Neuronal stem cell (in vitro differentiated cells): ENCODE measurements around the gene PHF21A.

Experiments used
- DNase-seq: peaks from one replicate; pipeline ENCODE4 v3.0.0-alpha.2; 2013; ENCODE audit warnings: low spot score
- H2AFZ ChIP-seq: one replicate; pipeline ENCODE4 v1.6.1; 2013; ENCODE audit warnings: mild to moderate bottlenecking, low read length, inconsistent platforms
- H2AK5ac ChIP-seq: 2 replicates; pipeline ENCODE4 v1.6.1; 2013; ENCODE audit warnings: low read depth, mild to moderate bottlenecking, inconsistent platforms, low read length, moderate library complexity, mixed read lengths
- H2BK120ac ChIP-seq: 2 replicates; pipeline ENCODE4 v1.6.1; 2013; ENCODE audit warnings: low read depth, mild to moderate bottlenecking, inconsistent platforms, low read length, moderate library complexity, mixed read lengths
- H2BK12ac ChIP-seq: one replicate; pipeline ENCODE4 v1.6.1; 2013; ENCODE audit warnings: low read length, inconsistent platforms
- H2BK15ac ChIP-seq: 2 replicates; pipeline ENCODE4 v1.6.1; 2013; ENCODE audit warnings: mild to moderate bottlenecking, low read length, inconsistent platforms, mixed read lengths
- H2BK5ac ChIP-seq: one replicate; pipeline ENCODE4 v1.6.1; 2013; ENCODE audit warnings: inconsistent platforms, mild to moderate bottlenecking, low read length, moderate library complexity
- H3K14ac ChIP-seq: one replicate; pipeline ENCODE4 v1.6.1; 2013; ENCODE audit warnings: low read length, inconsistent platforms
- H3K18ac ChIP-seq: 2 replicates; pipeline ENCODE4 v1.6.1; 2013; ENCODE audit warnings: low read length, inconsistent platforms
- H3K23ac ChIP-seq: 2 replicates; pipeline ENCODE4 v1.6.1; 2013; ENCODE audit warnings: low read depth, mild to moderate bottlenecking, mixed read lengths, low read length, inconsistent platforms; ENCODE audit not compliant: poor library complexity
- H3K27ac ChIP-seq: replicated peaks from 3 replicates; pipeline ENCODE4 v1.5.1; 2013; ENCODE audit warnings: low read length, inconsistent platforms
- H3K27me3 ChIP-seq, 3 experiments: 2 replicates each; pipeline ENCODE4 v1.6.1; 2013; ENCODE audit warnings: low read length in 3 of 3, mild to moderate bottlenecking in 2 of 3, inconsistent platforms in 1 of 3, low read depth in 1 of 3, mixed read lengths in 1 of 3, moderate library complexity in 1 of 3; ENCODE audit not compliant: control insufficient read depth in 3 of 3, insufficient read depth in 3 of 3
- H3K36me3 ChIP-seq, 2 donors: replicated peaks in 1 of 2; 2 replicates each; pipeline ENCODE4 v1.6.1; 2013; ENCODE audit warnings: low read length in 2 of 2; ENCODE audit not compliant: control insufficient read depth in 2 of 2, insufficient read depth in 2 of 2
- H3K4ac ChIP-seq: 2 replicates; pipeline ENCODE4 v1.6.1; 2013; ENCODE audit warnings: inconsistent platforms, mild to moderate bottlenecking, low read length, moderate library complexity
- H3K4me1 ChIP-seq, 2 donors: 1 replicate in 1 of 2; 2 replicates in 1 of 2; pipeline ENCODE4 v1.6.1; 2013; ENCODE audit warnings: low read length in 2 of 2, low read depth in 1 of 2; ENCODE audit not compliant: control insufficient read depth in 2 of 2, insufficient read depth in 1 of 2
- H3K4me2 ChIP-seq: one replicate; pipeline ENCODE4 v1.6.1; 2013; ENCODE audit warnings: mild to moderate bottlenecking, low read length, inconsistent platforms; ENCODE audit not compliant: insufficient read depth, poor library complexity, severe bottlenecking
- H3K4me3 ChIP-seq, 2 donors: 2 replicates each; pipeline ENCODE4 v1.5.1; 2013; ENCODE audit warnings: low read length in 2 of 2, mild to moderate bottlenecking in 2 of 2, inconsistent platforms in 1 of 2, moderate library complexity in 1 of 2
- H3K79me1 ChIP-seq: one replicate; pipeline ENCODE4 v1.6.1; 2013; ENCODE audit warnings: low read depth, mild to moderate bottlenecking, inconsistent platforms, low read length, moderate library complexity
- H3K9ac ChIP-seq: one replicate; pipeline ENCODE4 v1.6.1; 2013; ENCODE audit warnings: mild to moderate bottlenecking, low read depth, low read length, inconsistent platforms; ENCODE audit not compliant: poor library complexity
- H3K9me3 ChIP-seq, 2 donors: replicated peaks in 1 of 2; 2 replicates each; pipeline versions ENCODE3 to v1.6.1; 2013; ENCODE audit warnings: low read length in 2 of 2, mild to moderate bottlenecking in 2 of 2, inconsistent platforms in 1 of 2, low read depth in 1 of 2, mixed read lengths in 1 of 2, moderate library complexity in 1 of 2; ENCODE audit not compliant: control insufficient read depth in 2 of 2, insufficient read depth in 1 of 2
- H4K8ac ChIP-seq: one replicate; pipeline ENCODE4 v1.6.1; 2013; ENCODE audit warnings: low read depth, mild to moderate bottlenecking, inconsistent platforms, low read length, moderate library complexity
- H4K91ac ChIP-seq: one replicate; pipeline ENCODE4 v1.6.1; 2013; ENCODE audit warnings: low read length, low read depth, mild to moderate bottlenecking, inconsistent platforms; ENCODE audit not compliant: poor library complexity
- WGBS, 2 donors: extraction: QIAGEN DNeasy Blood & Tissue Kit; methylation state at CpG; one replicate each; pipeline ENCODE4 v1.1.7; 2013; ENCODE audit warnings: missing lambda C conversion rate in 2 of 2, mixed read lengths in 1 of 2; ENCODE audit not compliant: insufficient read length in 2 of 2, insufficient replicate concordance in 1 of 2; ENCODE audit errors: extremely low coverage in 2 of 2; 5-methylcytosine and 5-hydroxymethylcytosine counted together

PHF21A gene

GRCh38 chr11:46073632-46074031, 47.6 kb downstream of the PHF21A start:
- H2BK12ac ChIP-seq, result no peak overlapping the region
- H3K4me1 ChIP-seq, result no peaks in the 10 kb centered on the region
- no peak overlapping the region for H2AFZ ChIP-seq
- no peaks in the 10 kb centered on the region for H3K9me3 ChIP-seq
- H4K91ac ChIP-seq, result no peak overlapping the region
- H3K79me1 ChIP-seq, result no peaks in the 10 kb centered on the region
- no CpG with 5 or more reads among the region's 1 CpG for WGBS, 2 donors
- H3K18ac ChIP-seq, result no peak overlapping the region
- no peak overlapping the region for H3K27ac ChIP-seq
- H3K14ac ChIP-seq, result no peak overlapping the region
- H2BK15ac ChIP-seq, result no peak overlapping the region
- H2AK5ac ChIP-seq, result no peak overlapping the region
- H3K27me3 ChIP-seq, result no peaks in the 10 kb centered on the region
- no peak for DNase-seq
- H3K4me2 ChIP-seq, result no peak overlapping the region
- no peak overlapping the region for H4K8ac ChIP-seq
- H2BK5ac ChIP-seq, result no peak overlapping the region
- H3K4me3 ChIP-seq, result no peak overlapping the region
- no peak overlapping the region for H3K4ac ChIP-seq
- no peak overlapping the region for H2BK120ac ChIP-seq
- H3K9ac ChIP-seq, result no peak overlapping the region
- peaks cover 0 to 53% of the 10 kb centered on the region in 2 donors for H3K36me3 ChIP-seq
- H3K23ac ChIP-seq, result no peak overlapping the region

DNA sequence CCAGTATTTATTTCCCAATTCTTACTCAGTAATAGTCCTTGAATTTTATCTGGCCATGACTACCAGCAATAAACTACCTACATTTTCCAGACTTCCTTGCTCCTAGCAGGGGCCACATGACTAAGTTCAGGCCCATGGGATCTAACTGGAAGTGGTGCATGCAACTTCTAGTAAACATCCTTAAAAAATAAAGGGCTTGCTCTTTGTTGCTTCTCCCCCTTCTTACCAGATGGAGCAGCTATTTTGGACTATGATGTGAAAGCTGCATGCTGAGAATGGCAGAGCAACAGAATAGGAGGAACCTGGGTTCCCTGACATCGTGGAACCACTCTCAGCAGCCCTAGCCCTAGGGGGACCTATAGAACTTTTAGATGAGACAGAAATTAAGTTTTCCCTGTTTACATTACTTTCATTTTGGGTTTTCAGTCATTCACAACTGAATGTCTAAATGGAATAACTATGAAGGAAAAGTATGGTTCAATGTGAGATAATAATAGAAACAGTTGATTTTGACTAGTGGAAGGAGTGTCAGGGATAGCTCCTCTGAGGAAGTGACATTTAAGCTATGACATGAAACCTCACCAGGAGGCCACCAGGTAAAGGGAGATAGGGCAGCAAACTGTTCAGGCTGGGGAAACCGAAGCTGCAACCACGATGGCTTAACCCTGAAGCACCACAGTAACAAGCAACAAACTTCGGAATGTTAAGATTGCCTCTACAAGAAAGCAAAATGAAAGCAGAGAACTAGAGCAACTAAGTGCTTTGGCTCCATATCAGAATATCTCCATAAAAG, 48.9 kb downstream of the PHF21A start:
- Histone ChIP-seq H3K79me1 (no peaks in the 10 kb centered on the region), H3K18ac (no peak overlapping the region), H3K9me3 (no peaks in the 10 kb centered on the region), H3K4me1 (no peaks in the 10 kb centered on the region), H3K27ac (no peak overlapping the region), H3K36me3 (peaks cover 0 to 51% of the 10 kb centered on the region in 2 donors), H4K8ac (no peak overlapping the region), H3K27me3 (no peaks in the 10 kb centered on the region), H2BK5ac (no peak overlapping the region), H2AK5ac (no peak overlapping the region), H3K4ac (no peak overlapping the region), H2BK15ac (no peak overlapping the region), H3K4me3 (no peak overlapping the region), H3K23ac (no peak overlapping the region), H2BK12ac (no peak overlapping the region), H3K9ac (no peak overlapping the region), H3K4me2 (no peak overlapping the region), H2BK120ac (no peak overlapping the region), H4K91ac (no peak overlapping the region), H3K14ac (no peak overlapping the region), H2AFZ (no peak overlapping the region)
- DNase-seq, result no peak
- WGBS, 2 donors, result no CpG with 5 or more reads among the region's 4 CpGs

- no peak overlapping the region for H2BK120ac ChIP-seq
- no peaks in the 10 kb centered on the region for H3K79me1 ChIP-seq
- no peak overlapping the region for H2BK12ac ChIP-seq
- H3K36me3 ChIP-seq, result peaks cover 0 to 54% of the 10 kb centered on the region in 2 donors
- H2BK5ac ChIP-seq, result no peak overlapping the region
- no peak overlapping the region for H4K8ac ChIP-seq
- WGBS, 2 donors, result no CpG with 5 or more reads among the region's 1 CpG
- H3K14ac ChIP-seq, result no peak overlapping the region
- no peaks in the 10 kb centered on the region for H3K9me3 ChIP-seq
- no peak overlapping the region for H3K27ac ChIP-seq
- no peak overlapping the region for H3K18ac ChIP-seq
- no peak overlapping the region for H2BK15ac ChIP-seq
- H3K4me2 ChIP-seq, result no peak overlapping the region
- no peak overlapping the region for H2AK5ac ChIP-seq
- H3K27me3 ChIP-seq, result no peaks in the 10 kb centered on the region
- DNase-seq, result no peak
- no peak overlapping the region for H3K23ac ChIP-seq
- no peaks in the 10 kb centered on the region for H3K4me1 ChIP-seq
- H3K9ac ChIP-seq, result no peak overlapping the region
- no peak overlapping the region for H3K4ac ChIP-seq
- no peak overlapping the region for H2AFZ ChIP-seq
- no peak overlapping the region for H4K91ac ChIP-seq
- H3K4me3 ChIP-seq, result no peak overlapping the region
Observed at GRCh38 chr11:46071091-46071490, 50.2 kb downstream of the PHF21A start.

- Histone ChIP-seq H3K4ac (no peak overlapping the region), H2BK12ac (no peak overlapping the region), H3K27ac (no peak overlapping the region), H3K36me3 (peaks cover 0 to 47% of the 10 kb centered on the region in 2 donors), H3K4me3 (no peak overlapping the region), H2AK5ac (no peak overlapping the region), H3K27me3 (no peaks in the 10 kb centered on the region), H3K14ac (no peak overlapping the region), H4K8ac (no peak overlapping the region), H3K9me3 (no peaks in the 10 kb centered on the region), H3K9ac (no peak overlapping the region), H3K4me1 (peaks cover 0 to 2% of the 10 kb centered on the region in 2 donors), H3K4me2 (no peak overlapping the region), H2BK120ac (no peak overlapping the region), H3K79me1 (no peaks in the 10 kb centered on the region), H4K91ac (no peak overlapping the region), H3K18ac (no peak overlapping the region), H2BK5ac (no peak overlapping the region), H2BK15ac (no peak overlapping the region), H3K23ac (no peak overlapping the region), H2AFZ (no peak overlapping the region)
- DNase-seq, result no peak
- WGBS, 2 donors, result no CpG with 5 or more reads among the region's 3 CpGs
Observed at GRCh38 chr11:46069595-46069994, 51.7 kb downstream of the PHF21A start.
